ENCODE data around the gene PRPSAP2. TPM values are rescaled to one million over a fixed set of nuclear protein-coding genes. Genes with fewer than 3 reads are reported as not detected.

PRPSAP2 gene
- total RNA-seq, 4 donors from 2014 or later = 19.2 to 29.1 (median 22.3) TPM

DNA sequence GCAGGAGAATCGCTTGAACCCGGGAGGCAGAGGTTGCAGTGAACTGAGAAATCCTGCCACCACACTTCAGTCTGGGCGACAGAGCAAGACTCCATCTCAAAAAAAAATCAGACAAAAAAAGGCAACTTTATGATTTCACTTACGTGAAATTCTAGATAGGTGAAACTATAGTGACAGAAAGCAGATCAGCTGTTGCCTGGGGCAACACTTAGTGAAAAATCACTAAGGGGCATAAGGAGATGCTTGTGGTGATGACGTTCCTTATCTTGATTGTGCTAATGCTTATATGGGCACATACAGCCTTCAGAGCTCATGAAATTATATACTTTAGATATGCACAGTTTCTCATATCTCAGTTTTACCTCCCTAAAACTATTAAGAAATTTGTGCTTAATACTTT lies 52.4 kb downstream of the PRPSAP2 start:
- 94% methylated on average over 5 of the region's 5 CpGs for WGBS

DNA sequence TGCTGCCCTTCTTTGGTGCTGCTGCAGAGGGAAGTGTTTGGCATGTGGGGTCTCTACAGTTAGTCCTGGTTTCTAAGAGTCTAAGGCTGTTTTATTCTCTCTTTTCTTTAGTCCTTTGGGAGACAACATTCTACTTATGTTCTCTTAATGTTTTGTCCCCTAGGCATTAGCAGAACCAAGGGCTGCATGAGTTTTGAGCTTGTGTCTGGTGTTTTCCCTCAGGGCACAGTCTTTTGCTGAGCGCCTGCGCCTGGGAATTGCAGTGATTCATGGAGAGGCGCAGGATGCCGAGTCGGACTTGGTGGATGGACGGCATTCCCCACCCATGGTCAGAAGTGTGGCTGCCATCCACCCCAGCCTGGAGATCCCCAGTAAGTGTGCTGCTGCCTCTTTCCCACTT lies 53.0 kb downstream of the PRPSAP2 start:
- peaks cover 19 to 80% (median 59%) of the 10 kb centered on the region in 4 donors for H3K36me3 ChIP-seq
- TF ChIP-seq POLR2AphosphoS5 (IDR thresholded peaks at IDR 0.05) = no peak
- TF ChIP-seq EP300 (IDR thresholded peaks at IDR 0.05) = no peak
- TF ChIP-seq CTCF (IDR thresholded peaks at IDR 0.05) = no peak
- no peak for TF ChIP-seq POLR2A (IDR thresholded peaks at IDR 0.05; ENCODE audit: low read depth)
- intact Hi-C loops (cut with DNase I) = no loop called here

More for the DNA sequence above, 52.4 kb downstream of the PRPSAP2 start:
- Histone ChIP-seq H3K4me1 (no peaks in the 10 kb centered on the region), H3K27ac (replicated peaks in 1 of 4) (no peak overlapping the region), H3K36me3 (peaks cover 16 to 76% (median 57%) of the 10 kb centered on the region in 4 donors), H3K4me3 (no peak overlapping the region), H3K27me3 (no peaks in the 10 kb centered on the region), H3K9me3 (no peaks in the 10 kb centered on the region)
- TF ChIP-seq CTCF (IDR thresholded peaks at IDR 0.05) = no peak
- TF ChIP-seq POLR2AphosphoS5 (IDR thresholded peaks at IDR 0.05) = no peak
- TF ChIP-seq POLR2A (IDR thresholded peaks at IDR 0.05; ENCODE audit: low read depth) = no peak
- no peak for TF ChIP-seq EP300 (IDR thresholded peaks at IDR 0.05)
- intact Hi-C loops (cut with DNase I) = no loop called here
- DNase-seq (ENCODE audit: extremely low spot score) = no peak

DNA sequence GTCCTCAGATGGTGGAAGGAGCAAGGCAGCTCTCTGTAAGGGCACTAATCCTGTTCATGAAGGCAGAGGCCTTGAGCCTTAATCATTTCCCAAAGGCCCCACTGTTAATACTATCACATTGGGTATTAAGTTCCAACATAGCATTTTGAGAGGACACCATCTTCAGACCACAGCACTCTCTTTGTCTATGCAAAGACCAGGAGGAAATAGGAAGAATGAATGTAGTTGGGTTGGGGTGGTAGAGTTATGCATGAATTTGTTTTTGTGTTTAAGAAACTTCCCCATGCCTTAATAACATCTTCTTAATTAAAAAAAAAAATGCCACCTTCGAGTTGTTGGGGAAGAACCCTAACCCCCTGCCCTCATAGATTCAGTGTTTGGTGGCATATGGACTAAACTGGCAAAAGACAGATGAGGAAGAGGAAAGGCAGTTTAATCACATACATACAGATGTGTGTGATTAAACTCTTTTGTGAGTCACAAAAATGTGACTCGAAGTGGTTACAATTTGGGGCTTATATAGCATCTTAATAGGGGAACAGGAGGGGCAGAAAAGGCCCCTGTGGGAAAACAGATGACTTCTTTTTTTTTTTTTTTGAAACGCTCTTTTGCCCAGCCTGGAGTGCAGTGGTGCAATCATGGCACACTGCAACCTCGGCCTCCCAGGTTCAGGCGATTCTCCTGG lies 59.0 kb downstream of the PRPSAP2 start:
- no peak for DNase-seq (ENCODE audit: extremely low spot score)
- Histone ChIP-seq H3K4me3 (no peak overlapping the region), H3K9me3 (no peaks in the 10 kb centered on the region), H3K27ac (replicated peaks in 1 of 4) (no peak overlapping the region), H3K27me3 (no peaks in the 10 kb centered on the region), H3K36me3 (peaks cover 21 to 55% (median 47%) of the 10 kb centered on the region in 4 donors), H3K4me1 (peaks cover 13 to 18% (median 14%) of the 10 kb centered on the region in 4 donors)
- WGBS = 90% methylated on average over 5 of the region's 5 CpGs
- TF ChIP-seq EP300 (IDR thresholded peaks at IDR 0.05) = no peak
- no peak for TF ChIP-seq POLR2A (IDR thresholded peaks at IDR 0.05; ENCODE audit: low read depth)
- TF ChIP-seq CTCF (IDR thresholded peaks at IDR 0.05) = no peak
- no peak for TF ChIP-seq POLR2AphosphoS5 (IDR thresholded peaks at IDR 0.05)
- intact Hi-C loops (cut with DNase I) = no loop called here

More for the DNA sequence above, 53.0 kb downstream of the PRPSAP2 start:
- no peak overlapping the region for H3K4me3 ChIP-seq
- H3K9me3 ChIP-seq = no peaks in the 10 kb centered on the region
- no peaks in the 10 kb centered on the region for H3K27me3 ChIP-seq
- no peak overlapping the region for H3K27ac ChIP-seq (replicated peaks in 1 of 4)
- no peak for DNase-seq (ENCODE audit: extremely low spot score)
- no peaks in the 10 kb centered on the region for H3K4me1 ChIP-seq
- 95% methylated on average over 6 of the region's 6 CpGs for WGBS

- 96% methylated on average over 9 of the region's 11 CpGs for WGBS
- intact Hi-C loops (cut with DNase I) = no loop called here
- H3K4me3 ChIP-seq = no peak overlapping the region
- H3K27ac ChIP-seq (replicated peaks in 1 of 4) = no peak overlapping the region
- peaks cover 19 to 49% (median 41%) of the 10 kb centered on the region in 4 donors for H3K36me3 ChIP-seq
- H3K27me3 ChIP-seq = no peaks in the 10 kb centered on the region
- TF ChIP-seq POLR2AphosphoS5 (IDR thresholded peaks at IDR 0.05) (no peak), CTCF (IDR thresholded peaks at IDR 0.05) (no peak), POLR2A (IDR thresholded peaks at IDR 0.05; ENCODE audit: low read depth) (no peak), EP300 (IDR thresholded peaks at IDR 0.05) (no peak)
- H3K4me1 ChIP-seq = peaks cover 13 to 24% (median 20%) of the 10 kb centered on the region in 4 donors
- no peaks in the 10 kb centered on the region for H3K9me3 ChIP-seq
- no peak for DNase-seq (ENCODE audit: extremely low spot score)
Observed at GRCh38 chr17:18917506-18918032, 59.6 kb downstream of the PRPSAP2 start.
